Esophagus squamous epithelium (tissue), 4 donors: ENCODE results near the gene CYB561.

Experiments
- POLR2A ChIP-seq, 4 donors: fragments of 450-650 bp; IDR thresholded peaks; one replicate each; pipeline ENCODE4 v1.6.1; 2017; ENCODE audit warnings: antibody characterized with exemption in 4 of 4, mild to moderate bottlenecking in 4 of 4, moderate library complexity in 3 of 4
- TF ChIP-seq, protein P1 (sequence below), 6 experiments: fragments of 450-650 bp in 4 of 6; fragments of 200-600 bp in 2 of 6; sonication (generic) in 2 of 6; IDR thresholded peaks; one replicate each; pipeline ENCODE4 v1.5.1; 2016 to 2019; ENCODE audit warnings: antibody characterized with exemption in 6 of 6, mild to moderate bottlenecking in 4 of 6, moderate library complexity in 4 of 6

GRCh38 chr17:63398680-63399079 lies 47.4 kb downstream of the CYB561 start:
- TF ChIP-seq, protein P1, sequence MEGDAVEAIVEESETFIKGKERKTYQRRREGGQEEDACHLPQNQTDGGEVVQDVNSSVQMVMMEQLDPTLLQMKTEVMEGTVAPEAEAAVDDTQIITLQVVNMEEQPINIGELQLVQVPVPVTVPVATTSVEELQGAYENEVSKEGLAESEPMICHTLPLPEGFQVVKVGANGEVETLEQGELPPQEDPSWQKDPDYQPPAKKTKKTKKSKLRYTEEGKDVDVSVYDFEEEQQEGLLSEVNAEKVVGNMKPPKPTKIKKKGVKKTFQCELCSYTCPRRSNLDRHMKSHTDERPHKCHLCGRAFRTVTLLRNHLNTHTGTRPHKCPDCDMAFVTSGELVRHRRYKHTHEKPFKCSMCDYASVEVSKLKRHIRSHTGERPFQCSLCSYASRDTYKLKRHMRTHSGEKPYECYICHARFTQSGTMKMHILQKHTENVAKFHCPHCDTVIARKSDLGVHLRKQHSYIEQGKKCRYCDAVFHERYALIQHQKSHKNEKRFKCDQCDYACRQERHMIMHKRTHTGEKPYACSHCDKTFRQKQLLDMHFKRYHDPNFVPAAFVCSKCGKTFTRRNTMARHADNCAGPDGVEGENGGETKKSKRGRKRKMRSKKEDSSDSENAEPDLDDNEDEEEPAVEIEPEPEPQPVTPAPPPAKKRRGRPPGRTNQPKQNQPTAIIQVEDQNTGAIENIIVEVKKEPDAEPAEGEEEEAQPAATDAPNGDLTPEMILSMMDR (IDR thresholded peaks at IDR 0.05) = no peak
- TF ChIP-seq POLR2A (IDR thresholded peaks at IDR 0.05) = no peak
